NCI-H748 (cell line): ENCODE results near the gene ASB3.
"Not testable (repeated sequence)": the region's sequence is repeated elsewhere in the genome, so short reads cannot be mapped to it uniquely, and the experiment has no call there.

Source experiments
- DNase-seq: peaks from one replicate; lab custom pipeline; 2025; ENCODE audit not compliant: unreplicated experiment; lab: John Stamatoyannopoulos, UW

ASB3 gene

DNA sequence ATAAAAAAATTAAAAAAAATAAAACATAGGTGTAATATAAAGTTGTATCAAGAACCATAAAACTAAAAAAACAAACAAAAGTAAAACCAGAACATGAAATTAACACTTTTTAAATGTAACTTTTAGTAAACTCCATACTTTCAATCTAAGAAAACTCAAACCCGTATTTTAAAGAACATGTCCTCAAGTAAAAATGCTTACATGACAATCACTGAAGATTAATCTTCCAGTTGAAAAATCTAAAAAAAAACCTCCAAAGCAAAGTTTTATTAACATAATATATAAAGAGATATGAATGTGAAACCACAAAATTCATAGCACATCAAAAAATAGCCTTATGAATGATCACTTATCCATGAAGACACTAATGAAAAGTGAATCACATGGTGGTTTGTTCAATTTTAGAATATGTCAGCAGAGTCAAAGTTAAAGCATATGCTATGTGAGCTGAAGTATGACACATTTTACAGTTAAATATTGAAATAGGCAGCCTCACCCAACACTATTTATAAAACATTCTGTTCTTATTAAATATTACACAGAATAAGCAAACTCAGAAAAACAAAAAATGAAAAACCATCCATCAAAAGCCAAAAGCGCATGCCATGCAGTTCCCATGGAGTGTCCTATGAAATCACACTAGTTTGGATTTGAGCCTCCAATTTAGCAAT is 42.2 kb downstream of the ASB3 start:
- DNase-seq = no peak

DNA sequence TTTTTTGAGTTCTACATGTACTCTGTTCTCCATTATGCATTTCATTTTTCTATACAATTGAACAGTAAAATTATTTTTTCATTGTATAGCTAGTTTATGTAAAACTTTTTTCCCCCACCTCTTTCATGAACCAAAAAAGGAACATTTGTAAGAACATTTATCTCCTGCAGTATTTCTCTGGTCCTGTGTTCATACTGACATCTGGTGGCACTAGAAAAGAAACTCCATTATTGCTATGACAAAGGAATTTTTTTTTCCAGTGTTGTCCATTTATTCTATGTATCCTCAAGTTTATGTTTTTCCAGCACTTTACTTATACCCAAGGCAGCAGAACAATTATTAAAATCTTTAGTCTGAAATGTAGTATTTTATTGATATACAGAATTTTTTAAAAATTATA is 46.6 kb downstream of the ASB3 start:
- peak; percentile 9 for DNase-seq

DNA sequence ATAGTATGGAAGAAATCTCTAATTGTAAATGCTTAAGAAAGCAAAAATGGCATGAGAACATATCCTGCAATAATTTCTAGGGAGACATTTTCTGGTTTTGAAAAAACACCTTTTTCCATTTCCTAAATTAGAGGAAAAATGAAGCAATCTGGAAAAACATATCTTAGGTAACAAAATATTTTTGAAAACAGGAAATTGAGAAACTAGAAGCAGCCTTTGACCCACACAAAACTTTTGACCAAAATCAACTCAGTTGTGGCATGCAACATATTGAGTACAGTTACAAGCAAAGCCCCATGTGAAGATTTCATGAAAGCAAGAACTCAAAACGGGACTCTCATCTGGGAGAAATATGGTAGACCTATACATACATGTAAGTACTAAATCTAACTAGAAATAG is 47.7 kb downstream of the ASB3 start:
- peak; percentile 0 for DNase-seq

DNA sequence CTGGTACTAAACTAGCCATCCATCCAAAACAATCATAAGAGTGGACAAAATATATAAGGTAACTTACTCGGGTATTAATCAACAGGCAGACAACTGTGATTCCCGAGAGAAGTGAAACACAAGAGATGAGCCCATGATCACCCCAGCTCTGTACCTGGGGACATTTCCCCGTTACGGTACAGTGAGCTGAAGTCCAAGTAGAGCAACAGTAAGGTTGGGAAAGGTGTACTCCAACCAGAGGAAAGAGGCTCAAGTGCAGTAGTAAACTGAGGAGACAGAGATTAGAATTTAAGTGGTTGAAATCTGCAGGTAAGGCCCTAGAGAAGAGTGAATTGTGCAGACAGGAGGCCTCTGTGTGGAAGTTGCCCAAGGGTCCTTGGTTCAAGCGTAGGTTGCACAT is 49.7 kb downstream of the ASB3 start:
- no peak for DNase-seq

DNA sequence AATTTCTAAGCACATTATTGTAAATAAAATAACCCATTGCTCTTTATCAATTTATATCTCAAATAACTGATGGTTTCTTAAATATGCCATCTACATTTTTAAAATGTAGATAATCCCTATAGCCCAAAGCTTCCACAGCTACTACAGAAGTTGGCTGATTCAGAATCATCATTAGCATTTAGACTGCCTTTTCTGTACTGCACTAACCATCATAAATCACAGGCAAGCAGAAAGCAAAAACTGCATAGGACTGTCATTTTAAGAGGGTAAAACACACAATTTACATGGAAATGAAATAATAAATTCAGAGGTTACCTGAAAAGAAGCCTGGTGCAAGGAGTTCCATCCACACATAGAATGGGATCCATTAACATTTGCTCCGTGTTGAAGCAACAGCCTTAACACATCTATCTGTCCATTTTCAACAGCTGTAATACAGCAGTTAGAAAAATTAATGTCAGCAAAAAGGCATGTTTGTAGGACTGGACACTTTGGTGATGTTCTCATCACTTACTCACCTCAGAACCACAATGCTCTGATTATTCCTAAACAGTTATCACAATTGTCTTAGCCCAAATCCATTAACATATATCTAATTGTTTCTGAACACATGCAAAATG is 57.5 kb downstream of the ASB3 start:
- DNase-seq = no peak

DNA sequence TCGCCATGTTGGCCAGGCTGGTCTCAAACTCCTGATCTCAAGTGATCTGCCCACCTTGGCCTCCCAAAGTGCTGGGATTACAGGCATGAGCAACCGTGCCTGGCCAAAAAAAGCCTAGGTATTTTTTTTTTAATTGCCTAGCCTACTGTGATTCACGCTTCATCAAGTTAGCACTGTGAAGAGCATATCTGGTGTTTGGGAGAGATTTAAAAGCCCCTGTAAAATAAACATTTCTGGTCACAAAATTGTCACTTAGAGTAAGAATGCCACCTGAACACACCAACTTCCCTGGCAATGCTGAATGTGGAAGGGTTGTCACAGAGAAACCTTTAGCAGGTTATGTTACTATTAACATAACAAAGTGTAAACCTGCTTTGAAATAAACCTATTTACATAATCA is 58.8 kb downstream of the ASB3 start:
- no peak for DNase-seq

DNA sequence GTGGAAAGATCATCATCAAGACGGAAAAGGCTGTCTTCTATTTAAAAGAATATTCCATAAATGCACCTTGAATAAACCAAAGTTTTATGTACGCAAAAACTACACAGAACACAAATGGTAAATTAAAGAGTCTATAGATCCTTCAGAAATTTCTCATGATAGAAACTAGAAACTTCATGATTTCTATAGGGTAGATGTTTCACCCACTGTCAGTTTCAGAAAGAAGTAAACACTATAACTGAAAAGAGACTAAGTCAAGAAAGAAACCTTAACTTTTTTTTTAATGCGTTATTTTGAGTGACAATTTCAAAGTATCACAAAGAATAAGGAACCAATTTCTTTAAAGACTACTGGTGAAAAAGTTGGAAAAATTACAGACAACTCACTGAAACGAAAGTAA is 61.1 kb downstream of the ASB3 start:
- DNase-seq = no peak

DNA sequence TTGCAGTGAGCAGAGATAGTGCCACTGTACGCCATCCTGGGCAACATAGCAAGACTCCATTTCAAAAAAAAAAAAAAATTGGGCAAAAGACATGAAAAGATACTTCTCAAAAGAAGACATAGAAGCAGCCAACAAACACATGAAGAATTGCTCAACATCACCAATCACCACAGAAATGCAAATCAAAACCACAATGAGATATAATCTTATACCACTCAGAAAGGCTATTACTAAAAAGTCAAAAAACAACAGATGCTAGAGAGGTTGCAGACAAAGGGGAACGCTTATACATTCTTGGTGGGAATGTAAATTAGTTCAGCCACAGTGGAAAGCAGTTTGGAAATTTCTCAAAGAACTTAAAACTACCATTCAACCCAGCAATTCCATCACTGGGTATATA is 62.2 kb downstream of the ASB3 start:
- DNase-seq = no peak

DNA sequence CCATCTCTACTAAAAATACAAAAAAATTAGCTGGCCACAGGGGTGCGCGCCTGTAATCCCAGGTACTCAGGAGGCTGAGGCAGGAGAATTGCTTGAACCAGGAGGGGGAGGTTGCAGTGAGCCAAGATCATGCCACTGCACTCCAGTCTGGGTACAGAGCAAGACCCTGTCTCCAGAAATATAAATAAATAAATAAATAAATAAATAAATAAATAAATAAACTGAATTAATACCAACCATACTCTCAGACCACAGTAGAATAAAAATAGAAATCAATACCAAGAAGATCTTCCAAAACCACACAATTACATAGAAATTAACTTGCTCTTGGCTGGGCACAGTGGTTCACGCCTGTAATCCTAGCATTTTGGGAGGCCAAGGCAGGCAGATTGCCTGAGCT is 65.8 kb downstream of the ASB3 start:
- not testable (repeated sequence) for DNase-seq

DNA sequence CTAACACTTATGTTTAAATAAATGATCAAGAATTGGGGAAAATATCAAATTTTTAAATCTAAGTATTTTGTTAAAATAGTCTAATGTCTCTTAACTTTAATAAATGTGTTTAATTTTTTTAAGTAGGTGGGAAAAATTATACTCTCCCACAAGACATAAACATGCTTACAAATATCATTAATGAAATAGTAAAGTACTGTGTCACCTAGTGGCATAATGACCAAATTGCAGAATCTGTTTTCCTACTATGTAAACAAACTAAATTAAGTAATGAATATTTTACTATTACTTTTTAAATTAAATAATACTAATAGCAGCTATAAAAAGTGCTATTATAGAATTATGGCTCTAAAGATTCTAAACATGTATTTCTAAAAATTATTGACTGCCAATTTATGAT is 71.2 kb downstream of the ASB3 start:
- no peak for DNase-seq

DNA sequence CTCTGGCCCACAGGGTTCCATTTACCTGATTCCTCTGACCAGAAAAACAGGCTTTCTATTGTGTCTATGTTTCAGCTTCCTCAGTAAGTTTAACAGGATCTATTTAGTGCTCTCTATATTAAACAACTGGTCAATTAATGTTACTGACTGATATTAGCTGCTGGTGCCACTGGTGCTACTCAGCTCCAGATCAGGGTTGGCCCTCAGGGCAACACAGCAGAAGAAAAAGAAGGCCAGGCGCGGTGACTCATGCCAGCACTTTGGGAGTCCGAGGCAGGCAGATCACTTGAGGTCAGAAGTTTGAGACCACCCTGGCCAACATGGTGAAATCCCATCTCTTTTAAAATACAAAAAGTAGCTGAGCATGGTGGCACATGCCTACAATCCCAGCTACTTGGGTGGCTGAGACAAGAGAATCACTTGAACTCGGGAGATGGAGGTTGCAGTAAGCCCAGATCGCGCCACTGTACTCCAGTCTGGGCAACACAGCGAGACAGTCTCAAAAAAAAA is 75.4 kb downstream of the ASB3 start:
- DNase-seq = no peak

DNA sequence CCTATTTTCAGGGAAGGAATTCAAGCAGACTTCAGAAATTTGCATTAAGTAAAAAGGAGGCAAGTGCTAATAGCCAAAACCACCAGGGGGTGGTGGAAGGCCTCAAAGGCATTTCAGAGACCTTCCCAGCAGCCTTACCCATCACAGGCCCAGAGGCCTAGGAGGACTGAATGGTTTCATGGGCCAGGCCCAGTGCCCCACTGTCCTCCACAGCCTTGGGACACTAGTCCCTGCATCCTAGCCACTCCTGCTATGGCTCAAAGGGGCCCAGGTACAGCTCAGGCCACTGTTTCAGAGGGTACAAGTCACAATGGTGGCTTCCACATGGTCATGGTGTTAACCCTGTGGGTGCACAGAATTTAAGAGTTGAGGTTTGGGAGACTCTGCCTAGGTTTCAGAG is 77.8 kb downstream of the ASB3 start:
- DNase-seq = no peak

DNA sequence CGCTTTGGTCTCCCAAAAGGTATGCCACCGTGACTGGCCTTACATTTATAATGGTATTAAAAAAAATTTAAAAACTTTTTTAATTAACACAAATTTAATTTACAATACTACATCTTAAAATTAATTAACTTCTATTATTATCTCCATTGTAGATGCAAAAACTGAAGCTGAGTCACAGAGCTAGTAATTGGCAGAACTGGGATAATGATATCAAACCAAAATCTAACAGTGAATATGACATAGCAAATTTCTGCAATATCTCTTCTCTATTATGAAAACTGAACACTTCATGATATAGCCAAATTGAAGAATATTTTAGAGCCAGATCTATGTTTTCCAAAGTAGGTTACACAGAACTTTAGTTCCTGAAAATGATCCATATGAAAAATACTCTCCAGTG is 85.5 kb downstream of the ASB3 start:
- no peak for DNase-seq

DNA sequence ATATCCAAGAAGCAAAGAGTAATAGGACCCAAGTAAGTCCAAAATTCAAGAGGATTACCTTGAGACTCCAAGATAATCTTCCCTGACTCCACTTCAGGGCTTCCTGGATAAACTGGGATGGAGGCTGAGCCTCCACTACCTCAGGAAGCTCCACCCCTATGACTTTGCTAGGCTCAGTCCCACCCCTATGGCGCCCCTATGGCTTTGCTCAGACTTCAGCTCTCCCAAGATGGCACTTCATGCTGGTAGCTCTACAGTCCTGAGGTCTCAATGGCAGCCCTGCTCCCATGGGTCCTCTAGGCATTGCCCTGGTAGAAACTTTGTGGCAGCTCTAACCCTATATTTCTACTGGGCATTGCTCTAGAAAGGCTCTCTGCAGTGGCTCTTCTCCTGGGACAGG is 89.1 kb downstream of the ASB3 start:
- DNase-seq = no peak

DNA sequence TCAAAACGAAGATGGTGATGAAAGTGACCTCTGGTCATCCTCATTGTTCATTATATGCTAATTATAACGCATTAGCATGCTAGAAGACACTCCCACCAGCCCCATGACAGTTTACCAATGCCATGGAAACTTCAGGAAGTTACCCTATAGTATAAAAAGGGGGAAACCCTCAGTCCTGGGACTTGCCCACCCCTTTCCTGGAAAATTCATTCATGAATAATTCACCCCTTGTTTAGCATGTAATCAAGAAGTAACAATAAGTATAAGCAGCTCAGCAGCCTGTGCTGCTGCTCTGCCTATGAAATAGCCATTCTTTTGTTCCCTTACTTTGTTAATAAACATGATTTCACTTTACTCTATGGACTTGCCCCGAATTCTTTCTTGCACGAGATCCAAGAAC is 89.7 kb downstream of the ASB3 start:
- no peak for DNase-seq

DNA sequence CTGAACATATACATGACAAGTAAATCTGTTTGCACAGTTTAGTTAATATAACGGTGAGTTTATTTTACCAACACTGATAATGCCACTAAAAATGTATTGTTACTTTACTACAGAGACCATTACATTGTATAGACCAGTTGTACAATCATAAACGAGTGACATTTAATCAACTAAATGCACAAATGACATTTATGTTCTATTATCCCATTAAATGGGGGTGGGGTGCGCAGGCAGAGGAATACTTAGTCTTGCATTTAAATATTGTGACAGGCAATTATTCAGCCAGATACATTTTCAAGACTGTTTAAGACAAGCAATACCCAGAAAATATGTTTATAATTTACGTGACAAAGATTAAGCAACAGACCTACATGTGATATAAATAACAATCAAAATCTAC is 91.2 kb downstream of the ASB3 start:
- DNase-seq = no peak

DNA sequence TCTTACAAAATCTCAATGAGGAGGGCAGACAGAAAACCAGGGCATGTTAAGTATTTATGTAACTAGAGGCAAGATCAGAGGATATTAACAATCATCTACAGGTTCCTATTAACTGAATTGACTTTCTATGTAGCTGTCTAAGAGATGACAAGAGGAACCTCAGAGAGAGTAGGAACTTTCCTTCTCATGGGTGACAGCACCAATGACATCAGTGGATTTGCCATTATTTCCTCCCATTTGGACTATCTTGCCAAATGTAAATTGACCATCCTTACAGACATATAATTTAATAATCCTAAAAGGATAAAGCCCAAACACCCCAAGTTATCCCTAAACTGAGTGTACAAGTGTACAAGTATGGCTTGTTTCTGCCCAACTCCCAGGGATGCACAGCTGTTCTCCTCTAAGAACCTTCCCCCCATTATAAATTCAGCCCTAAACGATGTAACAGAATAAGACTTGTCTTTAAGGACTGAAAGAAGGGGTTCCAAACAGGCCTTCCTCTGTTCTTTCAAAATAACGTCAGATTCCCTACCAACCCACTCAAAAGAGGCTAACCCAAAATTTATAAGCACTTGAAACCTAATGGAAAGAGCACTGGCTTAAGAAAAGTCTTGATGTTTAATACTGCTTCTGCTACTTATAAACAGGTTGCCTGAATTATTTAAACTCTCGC is 92.5 kb downstream of the ASB3 start:
- no peak for DNase-seq

DNA sequence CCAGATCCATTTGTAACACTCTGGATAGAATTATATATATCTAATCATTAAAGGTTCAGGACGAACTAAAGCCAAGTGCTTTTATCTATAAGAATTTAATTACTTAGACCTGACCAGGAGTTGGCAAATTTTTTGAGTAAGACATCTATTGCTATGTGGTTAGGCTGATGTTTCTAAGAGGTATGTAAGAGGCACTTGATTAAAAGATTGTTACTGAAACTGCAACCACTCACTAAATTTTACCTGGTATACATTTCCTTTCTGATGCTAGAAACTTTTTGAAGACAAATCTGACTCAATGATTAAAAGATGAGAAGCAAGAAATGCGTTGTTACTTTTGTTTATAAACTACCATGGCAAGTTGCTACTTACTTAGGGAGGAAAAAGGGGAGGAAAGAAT is 95.9 kb downstream of the ASB3 start:
- DNase-seq = no peak

DNA sequence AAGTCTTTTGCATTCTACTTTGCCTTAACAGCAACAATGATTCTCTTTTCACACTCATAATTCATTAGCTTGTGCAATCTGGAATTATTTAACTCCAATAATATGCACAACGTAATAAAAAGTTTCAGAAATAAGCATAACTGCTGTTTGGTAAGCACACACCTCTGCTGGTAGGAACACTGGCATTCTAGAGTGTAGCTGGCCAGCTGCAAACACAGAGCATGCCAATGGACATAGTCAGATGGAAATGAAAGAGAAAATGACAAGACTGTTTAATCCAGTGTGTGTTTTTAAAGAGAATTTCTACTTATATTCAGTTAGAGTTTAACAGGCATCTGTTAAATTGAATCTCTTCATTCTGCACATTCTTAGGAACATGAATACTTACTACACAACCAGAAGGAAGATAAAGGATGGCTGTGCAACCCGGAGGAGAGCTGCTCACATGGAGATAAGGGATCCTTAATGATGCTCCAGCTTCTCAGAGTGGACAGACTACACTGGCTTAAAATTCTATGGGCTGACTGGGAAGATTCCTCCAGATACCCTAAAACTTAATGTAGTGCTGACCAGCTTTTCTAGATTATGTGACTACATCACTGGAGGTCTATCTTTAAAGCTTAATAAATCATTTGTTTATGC is 113.8 kb downstream of the ASB3 start:
- no peak for DNase-seq

DNA sequence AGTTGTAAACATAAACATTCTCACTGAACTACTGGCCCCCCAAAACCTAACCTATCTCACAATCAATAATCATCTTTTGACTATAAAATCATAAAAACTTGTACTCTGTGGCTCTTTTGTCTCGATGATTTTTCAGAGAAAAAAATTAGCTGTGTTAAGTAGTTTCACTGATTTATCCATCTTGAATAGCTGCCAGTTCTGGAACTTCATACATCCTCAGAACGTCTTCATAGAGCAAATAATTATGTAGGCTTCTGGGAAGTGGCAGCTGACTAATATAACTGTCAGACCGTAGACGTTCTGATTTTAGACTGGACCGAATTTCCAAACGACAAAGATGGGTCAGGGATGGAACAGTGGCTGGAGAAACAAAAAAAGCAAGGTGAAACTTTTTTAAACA is 116.4 kb downstream of the ASB3 start:
- no peak for DNase-seq

DNA sequence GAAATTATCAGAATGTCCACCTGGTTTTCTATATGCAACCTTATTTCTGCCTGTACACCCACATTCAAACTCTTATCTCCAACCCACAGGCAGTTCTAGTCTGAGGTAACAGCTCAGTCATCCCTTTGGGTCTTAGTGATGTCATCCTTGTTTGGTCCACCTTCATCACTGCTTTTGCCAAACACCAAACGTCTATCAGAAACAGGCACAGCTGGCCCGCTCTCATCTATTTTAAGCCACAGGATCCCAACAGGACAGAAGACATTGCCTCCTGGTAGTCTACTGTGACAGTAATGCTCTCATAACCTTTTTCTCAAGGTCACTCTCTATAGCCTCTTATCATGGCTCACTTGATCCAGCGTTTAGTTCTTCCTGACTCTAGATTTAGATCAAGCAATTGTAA is 118.1 kb downstream of the ASB3 start:
- no peak for DNase-seq

DNA sequence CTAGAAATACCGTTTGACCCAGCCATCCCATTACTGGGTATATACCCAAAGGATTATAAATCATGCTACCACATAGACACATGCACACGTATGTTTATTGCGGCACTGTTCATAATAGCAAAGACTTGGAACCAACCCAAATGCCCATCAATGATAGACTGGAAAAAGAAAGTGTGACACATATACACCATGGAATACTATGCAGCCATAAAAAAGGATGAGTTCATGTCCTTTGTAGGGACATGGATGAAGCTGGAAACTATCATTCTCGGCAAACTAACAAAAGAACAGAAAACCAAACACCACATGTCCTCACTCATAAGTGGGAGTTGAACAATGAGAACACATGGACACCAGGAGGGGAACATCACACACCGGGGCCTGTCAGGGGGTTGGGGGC is 119.6 kb downstream of the ASB3 start:
- DNase-seq = not testable (repeated sequence)
